IMR-90 (cell line): ENCODE results near the gene PIEZO2. TPM values are rescaled to one million over a fixed set of nuclear protein-coding genes. Genes with fewer than 3 reads are reported as not detected.
"Not testable (repeated sequence)": the region's sequence is repeated elsewhere in the genome, so short reads cannot be mapped to it uniquely, and the experiment has no call there.

Experiments
- ATAC-seq: fragments of 200-7000 bp; cut with Tn5 transposase; 2 replicates; pipeline ENCODE4 v1.9.1; 2020; ENCODE audit warnings: low read depth, mild to moderate bottlenecking, moderate library complexity
- BruUV-seq: library from RNA; stranded (reverse); fragments of 400-500 nt; replicated peaks from 2 replicates; lab custom pipeline; 2021; lab: Mats Ljungman, UMichigan
- CTCF ChIA-PET: fragments of 300-600 bp; formaldehyde crosslinking; extraction: SDS; loops from one replicate; lab custom pipeline; 2021; ENCODE audit warnings: antibody characterized with exemption; lab: Yijun Ruan, JAX
- POLR2A ChIA-PET: fragments of 300-600 bp; sonication (Branson Sonifier 250); formaldehyde crosslinking; loops from one replicate; lab custom pipeline; 2022; ENCODE audit warnings: antibody characterized with exemption; ENCODE audit not compliant: unreplicated experiment; lab: Charles Lee
- DNase-seq: peaks from one replicate; pipeline ENCODE4 v3.0.0; 2013
- H2AFZ ChIP-seq: replicated peaks from 2 replicates; pipeline ENCODE3; 2013; ENCODE audit warnings: low read length, mild to moderate bottlenecking; ENCODE audit not compliant: poor library complexity
- H2AK5ac ChIP-seq: 2 replicates; pipeline ENCODE4 v1.6.1; 2013; ENCODE audit warnings: low read depth, low read length, inconsistent platforms
- H2AK9ac ChIP-seq: replicated peaks from 2 replicates; pipeline ENCODE3; 2013; ENCODE audit warnings: mild to moderate bottlenecking, low read depth, low read length, moderate library complexity; ENCODE audit not compliant: poor library complexity
- H2BK120ac ChIP-seq: 2 replicates; pipeline ENCODE4 v1.6.1; 2013; ENCODE audit warnings: low read depth, low read length, inconsistent platforms
- H2BK15ac ChIP-seq: 3 replicates; pipeline ENCODE4 v1.6.1; 2013; ENCODE audit warnings: low read depth, low read length, inconsistent platforms
- H2BK20ac ChIP-seq: 2 replicates; pipeline ENCODE4 v1.6.1; 2013; ENCODE audit warnings: low read depth, mild to moderate bottlenecking, inconsistent platforms, low read length, moderate library complexity
- H2BK5ac ChIP-seq: 2 replicates; pipeline ENCODE4 v1.6.1; 2013; ENCODE audit warnings: mild to moderate bottlenecking, low read depth, low read length, inconsistent platforms; ENCODE audit not compliant: poor library complexity, severe bottlenecking
- H3K14ac ChIP-seq: replicated peaks from 2 replicates; pipeline ENCODE4 v1.6.1; 2013; ENCODE audit warnings: low read depth, low read length, inconsistent platforms
- H3K18ac ChIP-seq: 2 replicates; pipeline ENCODE4 v1.6.1; 2013; ENCODE audit warnings: low read depth, low read length, control low read depth
- H3K23ac ChIP-seq: 2 replicates; pipeline ENCODE4 v1.6.1; 2013; ENCODE audit warnings: low read depth, low read length, inconsistent platforms
- H3K27ac ChIP-seq: 2 replicates; pipeline ENCODE4 v1.5.1; 2013; ENCODE audit warnings: mild to moderate bottlenecking, control low read depth, low read length; ENCODE audit not compliant: insufficient read depth
- H3K27me3 ChIP-seq: 2 replicates; pipeline ENCODE4 v1.6.1; 2013; ENCODE audit warnings: low read length; ENCODE audit not compliant: control insufficient read depth, insufficient read depth
- H3K36me3 ChIP-seq: 2 replicates; pipeline ENCODE4 v1.6.1; 2013; ENCODE audit warnings: low read length, mixed read lengths; ENCODE audit not compliant: control insufficient read depth, insufficient read depth
- H3K4ac ChIP-seq: 2 replicates; pipeline ENCODE4 v1.6.1; 2013; ENCODE audit warnings: low read depth, low read length, inconsistent platforms
- H3K4me1 ChIP-seq: 2 replicates; pipeline ENCODE4 v1.6.1; 2013; ENCODE audit warnings: low read length, mixed read lengths; ENCODE audit not compliant: control insufficient read depth, insufficient read depth
- H3K4me2 ChIP-seq: 2 replicates; pipeline ENCODE4 v1.6.1; 2013; ENCODE audit warnings: low read depth, mild to moderate bottlenecking, control low read depth, low read length, moderate library complexity
- H3K4me3 ChIP-seq: 2 replicates; pipeline ENCODE4 v1.5.1; 2013; ENCODE audit warnings: low read depth, mild to moderate bottlenecking, control low read depth, low read length, moderate library complexity; ENCODE audit not compliant: insufficient read depth
- H3K56ac ChIP-seq: 2 replicates; pipeline ENCODE4 v1.6.1; 2013; ENCODE audit warnings: low read length, inconsistent platforms; ENCODE audit not compliant: insufficient read depth; ENCODE audit errors: extremely low read depth
- H3K79me1 ChIP-seq, 2 experiments: 2 replicates each; pipeline ENCODE4 v1.6.1; 2013; ENCODE audit warnings: low read length in 2 of 2, inconsistent platforms in 1 of 2, low read depth in 1 of 2
- H3K9ac ChIP-seq: 2 replicates; pipeline ENCODE4 v1.6.1; 2013; ENCODE audit warnings: low read depth, low read length, control low read depth
- H3K9me1 ChIP-seq: 2 replicates; pipeline ENCODE4 v1.6.1; 2013; ENCODE audit warnings: low read length, inconsistent platforms; ENCODE audit not compliant: insufficient read depth
- H3K9me3 ChIP-seq: 2 replicates; pipeline ENCODE4 v1.6.1; 2013; ENCODE audit warnings: low read length; ENCODE audit not compliant: control insufficient read depth, insufficient read depth
- H4K20me1 ChIP-seq: 2 replicates; pipeline ENCODE4 v1.6.1; 2013; ENCODE audit warnings: low read length, inconsistent platforms; ENCODE audit not compliant: insufficient read depth
- H4K5ac ChIP-seq: 2 replicates; pipeline ENCODE4 v1.6.1; 2013; ENCODE audit warnings: mild to moderate bottlenecking, low read depth, low read length, control low read depth
- H4K8ac ChIP-seq, 2 experiments: 2 replicates each; pipeline ENCODE4 v1.6.1; 2013; ENCODE audit warnings: low read depth in 2 of 2, low read length in 2 of 2, control low read depth in 1 of 2, inconsistent platforms in 1 of 2
- H4K91ac ChIP-seq: 2 replicates; pipeline ENCODE4 v1.6.1; 2013; ENCODE audit warnings: low read depth, low read length, inconsistent platforms; ENCODE audit not compliant: insufficient read depth
- WGBS, 2 experiments: methylation state at CpG; one replicate each; pipeline versions ENCODE4 v1.1.5 to v1.1.7; 2013; ENCODE audit warnings: missing lambda C conversion rate in 2 of 2; ENCODE audit not compliant: insufficient read length in 1 of 2; ENCODE audit errors: extremely low coverage in 2 of 2; 5-methylcytosine and 5-hydroxymethylcytosine counted together
- dilution Hi-C: fragments of 300-500 bp; cut with HindIII; formaldehyde crosslinking; loops from one replicate; pipeline ENCODE4 v1.14.3; 2018; ENCODE audit warnings: low sequenced_read_pairs; ENCODE audit not compliant: unreplicated experiment
- in situ Hi-C: fragments of 300-500 bp; cut with MboI; formaldehyde crosslinking; loops from 3 replicates; pipeline ENCODE4 v1.14.3; 2019; ENCODE audit warnings: low sequenced_read_pairs, inconsistent platforms, mixed read lengths
- intact Hi-C: fragments of 100-400 bp; cut with micrococcal nuclease; formaldehyde crosslinking; loops from 2 replicates; pipeline ENCODE4 v1.10.0; 2022
- polyA plus RNA-seq, 3 experiments: library from polyadenylated mRNA; depleted of rRNA; stranded (reverse); fragments of >200 nt; gene quantifications; 2 replicates each; pipeline ENCODE4 v1.2.3, GENCODE V29; 2012; ENCODE audit warnings: low replicate concordance in 1 of 3
- total RNA-seq: library from RNA; depleted of rRNA; stranded (reverse); fragments of >200 nt; gene quantifications from 2 replicates; pipeline ENCODE4 v1.2.3, GENCODE V29; 2012

PIEZO2 gene
- total and polyA plus RNA-seq, 2 of the 4 experiments (the other 2 are of a cell fraction): 2.4 to 4.1 TPM

- intact Hi-C loops, H3K14ac ChIP-seq, H3K79me1 ChIP-seq, ATAC-seq, H2BK15ac ChIP-seq, H2BK5ac ChIP-seq, H4K20me1 ChIP-seq, H4K8ac ChIP-seq, H3K4me1 ChIP-seq, CTCF ChIA-PET, H2BK120ac ChIP-seq, H2AK9ac ChIP-seq, H4K5ac ChIP-seq, H3K9ac ChIP-seq, H3K9me1 ChIP-seq, BruUV-seq, DNase-seq, H3K27ac ChIP-seq, H3K4me3 ChIP-seq, POLR2A ChIA-PET, H3K56ac ChIP-seq, H3K4me2 ChIP-seq, H4K91ac ChIP-seq, H3K18ac ChIP-seq, H3K9me3 ChIP-seq, dilution Hi-C loops, in situ Hi-C loops, H3K23ac ChIP-seq, H2BK20ac ChIP-seq, H3K36me3 ChIP-seq, H2AFZ ChIP-seq, H3K4ac ChIP-seq, H3K27me3 ChIP-seq, H2AK5ac ChIP-seq: not testable (repeated sequence)
- no CpG with 5 or more reads among the region's 1 CpG for WGBS, 2 experiments
Observed at GRCh38 chr18:11181629-11182028, 32.3 kb upstream of the PIEZO2 start.
